SK-N-SH (cell line): ENCODE measurements around the gene YWHAE. TPM values are rescaled to one million over a fixed set of nuclear protein-coding genes. Genes with fewer than 3 reads are reported as not detected.

ENCODE experiments used
- CTCF ChIA-PET: fragments of 300-600, 350-600 bp; formaldehyde crosslinking; extraction: SDS; loops from one replicate; lab custom pipeline; 2021; lab: Yijun Ruan, JAX
- POLR2A ChIA-PET: fragments of 350-600 bp; sonication (Branson Sonifier 250); formaldehyde crosslinking; extraction: SDS; loops from one replicate; lab custom pipeline; 2020; ENCODE audit warnings: antibody characterized with exemption, inconsistent platforms; lab: Yijun Ruan, JAX
- DNase-seq: peaks from one replicate; pipeline ENCODE4 v3.0.0; 2012
- H2AFZ ChIP-seq: fragments of 200-600 bp; sonication (generic); 2 replicates; pipeline ENCODE4 v1.8.1; 2016; ENCODE audit warnings: antibody characterized with exemption, mild to moderate bottlenecking, low read depth
- H3F3A ChIP-seq: fragments of 200-600 bp; sonication (generic); replicated peaks from 2 replicates; pipeline ENCODE3; 2016; ENCODE audit warnings: antibody characterized with exemption, mild to moderate bottlenecking; ENCODE audit not compliant: insufficient read depth
- H3K27ac ChIP-seq, 2 experiments: fragments of 200-500 bp in 1 of 2; fragments of 200-600 bp in 1 of 2; sonication (Bioruptor generic) in 1 of 2; sonication (generic), shearing (Covaris generic) in 1 of 2; 2 replicates each; pipeline versions ENCODE4 v1.5.1 to v1.6.1; 2014 to 2016; ENCODE audit warnings: low read depth in 2 of 2, inconsistent platforms in 1 of 2, low read length in 1 of 2, mild to moderate bottlenecking in 1 of 2, mixed read lengths in 1 of 2
- H3K27me3 ChIP-seq: fragments of 200-600 bp; sonication (generic), shearing (Covaris generic); 2 replicates; pipeline ENCODE4 v1.6.1; 2016; ENCODE audit warnings: mixed run types; ENCODE audit not compliant: insufficient read depth
- H3K36me3 ChIP-seq, 2 experiments: fragments of 200-500 bp in 1 of 2; fragments of 200-600 bp in 1 of 2; sonication (Bioruptor generic) in 1 of 2; sonication (generic) in 1 of 2; replicated peaks in 1 of 2; 2 replicates each; pipeline versions ENCODE3 to v1.5.1; 2014 to 2016; ENCODE audit warnings: low read length in 1 of 2, mild to moderate bottlenecking in 1 of 2; ENCODE audit not compliant: insufficient read depth in 2 of 2, control insufficient read depth in 1 of 2
- H3K4me1 ChIP-seq, 2 experiments: fragments of 200-500 bp in 1 of 2; fragments of 200-600 bp in 1 of 2; sonication (Bioruptor generic) in 1 of 2; sonication (generic), shearing (Covaris generic) in 1 of 2; 2 replicates each; pipeline versions ENCODE4 v1.5.1 to v1.6.1; 2014 to 2016; ENCODE audit warnings: low read depth in 1 of 2, low read length in 1 of 2, mixed run types in 1 of 2; ENCODE audit not compliant: insufficient read depth in 2 of 2, control insufficient read depth in 1 of 2
- H3K4me2 ChIP-seq: fragments of 200-600 bp; sonication (generic), shearing (Covaris generic); 2 replicates; pipeline ENCODE4 v1.6.1; 2017; ENCODE audit warnings: mixed run types
- H3K4me3 ChIP-seq, 2 experiments: fragments of 200-500 bp in 1 of 2; fragments of 200-600 bp in 1 of 2; sonication (Bioruptor generic) in 1 of 2; sonication (generic), shearing (Covaris generic) in 1 of 2; 2 replicates each; pipeline versions ENCODE4 v1.5.1 to v1.8.1; 2014 to 2016; ENCODE audit warnings: low read depth in 2 of 2, inconsistent platforms in 1 of 2, low read length in 1 of 2, mild to moderate bottlenecking in 1 of 2, mixed read lengths in 1 of 2, moderate library complexity in 1 of 2
- H3K79me2 ChIP-seq: fragments of 200-600 bp; sonication (generic); 2 replicates; pipeline ENCODE4 v1.8.1; 2017; ENCODE audit warnings: mild to moderate bottlenecking; ENCODE audit not compliant: insufficient read depth
- H3K9ac ChIP-seq: fragments of 200-600 bp; sonication (generic); 2 replicates; pipeline ENCODE4 v1.6.1; 2017; ENCODE audit warnings: mixed run types
- H3K9me2 ChIP-seq: fragments of 200-600 bp; sonication (generic); 2 replicates; pipeline ENCODE4 v1.6.1; 2017; ENCODE audit warnings: mixed run types
- H3K9me3 ChIP-seq: fragments of 200-600 bp; sonication (generic); 2 replicates; pipeline ENCODE4 v1.6.1; 2017; ENCODE audit warnings: mixed run types, mild to moderate bottlenecking, moderate library complexity
- H4K20me1 ChIP-seq: fragments of 200-600 bp; sonication (generic); 2 replicates; pipeline ENCODE4 v1.6.1; 2017; ENCODE audit warnings: mild to moderate bottlenecking, mixed run types; ENCODE audit not compliant: insufficient read depth
- CHD2 ChIP-seq: fragments of 150-350 bp; IDR thresholded peaks from 2 replicates; pipeline ENCODE4 v1.6.1; 2018; ENCODE audit warnings: low read length; ENCODE audit not compliant: partially characterized antibody
- ELF1 ChIP-seq: IDR thresholded peaks from 2 replicates; pipeline ENCODE4 v1.4.0; 2012
- EP300 ChIP-seq, 2 experiments: IDR thresholded peaks; 2 replicates each; pipeline versions ENCODE4 v1.4.0 to v1.6.1; 2012; ENCODE audit warnings: borderline replicate concordance in 1 of 2, low read depth in 1 of 2, low read length in 1 of 2
- EZH2phosphoT487 ChIP-seq: fragments of 200-600 bp; sonication (generic); IDR thresholded peaks from 2 replicates; pipeline ENCODE4 v1.6.1; 2017; ENCODE audit warnings: low read depth, mixed run types, mild to moderate bottlenecking, antibody characterized with exemption, moderate library complexity, borderline replicate concordance
- FOSL2 ChIP-seq: IDR thresholded peaks from 2 replicates; pipeline ENCODE4 v1.4.0; 2012; ENCODE audit warnings: low read depth, mild to moderate bottlenecking, moderate library complexity, borderline replicate concordance
- GABPA ChIP-seq: IDR thresholded peaks from 2 replicates; pipeline ENCODE4 v1.4.0; 2012; ENCODE audit warnings: low read depth, mild to moderate bottlenecking
- IRF3 ChIP-seq: fragments of 150-350 bp; IDR thresholded peaks from 2 replicates; pipeline ENCODE4 v1.6.1; 2016; ENCODE audit warnings: mild to moderate bottlenecking, low read depth, low read length
- JUND ChIP-seq: IDR thresholded peaks from 2 replicates; pipeline ENCODE4 v1.4.0; 2012
- NRF1 ChIP-seq: IDR thresholded peaks from 2 replicates; pipeline ENCODE4 v1.6.1; 2012; ENCODE audit warnings: low read depth, mild to moderate bottlenecking, low read length
- PBX3 ChIP-seq: IDR thresholded peaks from 2 replicates; pipeline ENCODE4; 2012
- POLR2AphosphoS5 ChIP-seq: IDR thresholded peaks from 2 replicates; pipeline ENCODE4 v1.6.1; 2012; ENCODE audit warnings: low read depth, low read length
- RAD21 ChIP-seq: IDR thresholded peaks from 2 replicates; pipeline ENCODE4 v1.6.1; 2012; ENCODE audit warnings: mild to moderate bottlenecking, low read length
- RCOR1 ChIP-seq: fragments of 150-350 bp; IDR thresholded peaks from 2 replicates; pipeline ENCODE4 v1.6.1; 2017; ENCODE audit warnings: antibody characterized with exemption, low read length
- RXRA ChIP-seq: IDR thresholded peaks from 2 replicates; pipeline ENCODE4 v1.4.0; 2012; ENCODE audit warnings: low read depth, mild to moderate bottlenecking, borderline replicate concordance
- SIN3A ChIP-seq: IDR thresholded peaks from 2 replicates; pipeline ENCODE4 v1.6.1; 2012; ENCODE audit warnings: low read depth, mild to moderate bottlenecking, low read length, moderate library complexity, borderline replicate concordance
- TAF1 ChIP-seq: IDR thresholded peaks from 2 replicates; pipeline ENCODE4 v1.6.1; 2012; ENCODE audit warnings: low read depth, mild to moderate bottlenecking, low read length, moderate library complexity, borderline replicate concordance
- TCF12 ChIP-seq: IDR thresholded peaks from 2 replicates; pipeline ENCODE4 v1.4.0; 2012
- ZBTB33 ChIP-seq: IDR thresholded peaks from 2 replicates; pipeline ENCODE4 v1.4.0; 2012; ENCODE audit warnings: low read depth, borderline replicate concordance
- WGBS: methylation state at CpG from one replicate; pipeline ENCODE4 v1.1.6; 2017; ENCODE audit warnings: low lambda C conversion rate; 5-methylcytosine and 5-hydroxymethylcytosine counted together
- polyA plus RNA-seq, 3 experiments: library from polyadenylated mRNA; depleted of rRNA; stranded (reverse); fragments of >200 nt; gene quantifications; 2 replicates each; pipeline ENCODE4 v1.2.3, GENCODE V29; 2012
- TF ChIP-seq, protein P1 (sequence below): IDR thresholded peaks from 2 replicates; pipeline ENCODE4 v1.4.0; 2012; ENCODE audit warnings: low read depth, borderline replicate concordance
- TF ChIP-seq, protein P2 (sequence below): fragments of 150-350 bp; IDR thresholded peaks from 2 replicates; pipeline ENCODE4 v1.6.1; 2017; ENCODE audit warnings: antibody characterized with exemption, low read length, low read depth, borderline replicate concordance
- TF ChIP-seq, protein P3 (sequence below): IDR thresholded peaks from 2 replicates; pipeline ENCODE4 v1.4.0; 2012; ENCODE audit warnings: low read depth

YWHAE gene
- polyA plus RNA-seq, 1 of the 3 experiments (the other 2 are of a cell fraction): 1,023 TPM

DNA sequence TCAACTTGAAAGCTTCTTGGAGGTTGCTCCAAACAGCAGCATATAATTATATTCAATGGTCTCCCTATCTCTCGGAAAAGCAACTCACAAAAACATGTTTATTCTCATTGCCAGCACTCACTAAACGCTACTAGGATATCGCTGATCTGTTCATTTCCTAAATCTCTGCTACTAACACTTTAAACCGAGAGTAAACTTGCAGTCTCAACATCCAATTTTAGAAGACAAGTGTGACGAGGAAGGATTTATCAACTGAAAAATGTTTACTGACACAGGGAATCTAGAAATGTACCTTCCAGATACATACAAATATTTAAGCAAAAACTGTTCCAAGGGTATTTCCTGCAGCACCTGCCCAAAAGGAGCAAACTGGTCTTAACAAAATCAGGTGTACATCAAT is 56.5 kb downstream of the YWHAE start:
- TF ChIP-seq FOSL2: no peak
- TF ChIP-seq PBX3: no peak
- no peak for TF ChIP-seq GABPA
- no peak for TF ChIP-seq TAF1
- TF ChIP-seq CHD2: no peak
- TF ChIP-seq ELF1: no peak
- Histone ChIP-seq H3K79me2 (peaks cover 53% of the 10 kb centered on the region), H3K27ac (no peak overlapping the region), H3K4me1 (no peaks in the 10 kb centered on the region), H3K9me2 (no peaks in the 10 kb centered on the region), H3K27me3 (no peaks in the 10 kb centered on the region), H3F3A (peaks cover 42% of the 10 kb centered on the region), H3K9ac (no peak overlapping the region), H3K36me3 (peaks cover 35 to 42% of the 10 kb centered on the region in 2 experiments), H4K20me1 (peaks cover 47% of the 10 kb centered on the region), H3K4me2 (no peak overlapping the region), H3K4me3 (no peak overlapping the region), H2AFZ (no peak overlapping the region), H3K9me3 (no peaks in the 10 kb centered on the region)
- DNase-seq: no peak
- CTCF ChIA-PET: interaction anchor here (1.3 kb wide), 1 partner anchor 22 kb away, joined by 3 read pairs; no protein-coding TSS in a partner anchor
- 98% methylated on average over 5 of the region's 5 CpGs for WGBS
- POLR2A ChIA-PET: no interaction called here

- WGBS: 99% methylated on average over 10 of the region's 11 CpGs
- H3K36me3 ChIP-seq: peaks cover 21 to 34% of the 10 kb centered on the region in 2 experiments
- H3K4me1 ChIP-seq: no peaks in the 10 kb centered on the region
- ChIA-PET POLR2A (no interaction called here), CTCF (interaction anchor here (1.5 to 4.2 kb wide), 3 partner anchors 8 to 51 kb away, joined by 4 to 25 read pairs (median 14); no protein-coding TSS in a partner anchor)
- H3K27me3 ChIP-seq: no peaks in the 10 kb centered on the region
- no peak overlapping the region for H3K4me2 ChIP-seq
- peaks cover 21% of the 10 kb centered on the region for H3K79me2 ChIP-seq
- no peaks in the 10 kb centered on the region for H3K9me2 ChIP-seq
- no peak overlapping the region for H3K27ac ChIP-seq
- no peak overlapping the region for H2AFZ ChIP-seq
- no peak overlapping the region for H3K9ac ChIP-seq
- no peak overlapping the region for H3K4me3 ChIP-seq
- no peak for DNase-seq
- no peaks in the 10 kb centered on the region for H3K9me3 ChIP-seq
- peaks cover 16% of the 10 kb centered on the region for H4K20me1 ChIP-seq
- H3F3A ChIP-seq: peaks cover 32% of the 10 kb centered on the region
- no peak for TF ChIP-seq JUND
- TF ChIP-seq, protein P1, sequence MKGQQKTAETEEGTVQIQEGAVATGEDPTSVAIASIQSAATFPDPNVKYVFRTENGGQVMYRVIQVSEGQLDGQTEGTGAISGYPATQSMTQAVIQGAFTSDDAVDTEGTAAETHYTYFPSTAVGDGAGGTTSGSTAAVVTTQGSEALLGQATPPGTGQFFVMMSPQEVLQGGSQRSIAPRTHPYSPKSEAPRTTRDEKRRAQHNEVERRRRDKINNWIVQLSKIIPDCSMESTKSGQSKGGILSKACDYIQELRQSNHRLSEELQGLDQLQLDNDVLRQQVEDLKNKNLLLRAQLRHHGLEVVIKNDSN: no peak
- TF ChIP-seq POLR2AphosphoS5: no peak
- TF ChIP-seq RXRA: no peak
- no peak for TF ChIP-seq TCF12
- TF ChIP-seq ELF1: no peak
- TF ChIP-seq SIN3A: no peak
- TF ChIP-seq EP300 (IDR thresholded peaks at IDR 0.05; ENCODE audit: borderline replicate concordance in 1 of 2, low read depth in 1 of 2, low read length in 1 of 2): no peak
- TF ChIP-seq PBX3: no peak
- TF ChIP-seq, protein P2, sequence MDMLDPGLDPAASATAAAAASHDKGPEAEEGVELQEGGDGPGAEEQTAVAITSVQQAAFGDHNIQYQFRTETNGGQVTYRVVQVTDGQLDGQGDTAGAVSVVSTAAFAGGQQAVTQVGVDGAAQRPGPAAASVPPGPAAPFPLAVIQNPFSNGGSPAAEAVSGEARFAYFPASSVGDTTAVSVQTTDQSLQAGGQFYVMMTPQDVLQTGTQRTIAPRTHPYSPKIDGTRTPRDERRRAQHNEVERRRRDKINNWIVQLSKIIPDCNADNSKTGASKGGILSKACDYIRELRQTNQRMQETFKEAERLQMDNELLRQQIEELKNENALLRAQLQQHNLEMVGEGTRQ: no peak
- TF ChIP-seq EZH2phosphoT487: no peak
- TF ChIP-seq RCOR1: no peak
- TF ChIP-seq, protein P3, sequence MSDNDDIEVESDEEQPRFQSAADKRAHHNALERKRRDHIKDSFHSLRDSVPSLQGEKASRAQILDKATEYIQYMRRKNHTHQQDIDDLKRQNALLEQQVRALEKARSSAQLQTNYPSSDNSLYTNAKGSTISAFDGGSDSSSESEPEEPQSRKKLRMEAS: no peak
- no peak for TF ChIP-seq IRF3
- no peak for TF ChIP-seq RAD21
- TF ChIP-seq NRF1: no peak
- no peak for TF ChIP-seq ZBTB33
Measured at GRCh38 chr17:1340371-1340770, 59.7 kb downstream of the YWHAE start.
